NB4 (cell line): ENCODE data around the gene DLGAP3.

Experiments used
- DNase-seq: peaks from one replicate; pipeline ENCODE4 v3.0.0; 2010; ENCODE audit warnings: low read depth
- H3K4me3 ChIP-seq: one replicate; pipeline ENCODE4 v1.5.1; 2011; ENCODE audit warnings: mild to moderate bottlenecking, low read depth, low read length, moderate library complexity
- CTCF ChIP-seq: IDR thresholded peaks from one replicate; pipeline ENCODE4 v1.5.1; 2012; ENCODE audit warnings: low read depth, low read length
- MAX ChIP-seq: IDR thresholded peaks from 2 replicates; pipeline ENCODE4 v1.6.1; 2011; ENCODE audit warnings: low read depth, low read length
- MYC ChIP-seq: IDR thresholded peaks from 2 replicates; pipeline ENCODE4 v1.6.1; 2011; ENCODE audit warnings: low read depth, low read length
- POLR2A ChIP-seq: IDR thresholded peaks from 2 replicates; pipeline ENCODE4 v1.6.1; 2011; ENCODE audit warnings: mild to moderate bottlenecking; ENCODE audit not compliant: insufficient read length; ENCODE audit errors: extremely low read depth

The DLGAP3 gene

GRCh38 chr1:34887593-34887992, 41.9 kb downstream of the DLGAP3 start:
- no peak for DNase-seq
- TF ChIP-seq MYC (no peak), MAX (no peak), POLR2A (no peak), CTCF (no peak)
- no peak overlapping the region for H3K4me3 ChIP-seq

GRCh38 chr1:34885405-34886247, 43.8 kb downstream of the DLGAP3 start:
- TF ChIP-seq CTCF, result no peak
- TF ChIP-seq POLR2A, result no peak
- TF ChIP-seq MYC, result no peak
- no peak for TF ChIP-seq MAX
- DNase-seq, result no peak
- no peak overlapping the region for H3K4me3 ChIP-seq

GRCh38 chr1:34884961-34885360, 44.5 kb downstream of the DLGAP3 start:
- DNase-seq, result no peak
- no peak overlapping the region for H3K4me3 ChIP-seq
- TF ChIP-seq MAX (no peak), POLR2A (no peak), CTCF (no peak), MYC (no peak)

GRCh38 chr1:34884536-34884935, 44.9 kb downstream of the DLGAP3 start:
- no peak overlapping the region for H3K4me3 ChIP-seq
- DNase-seq, result no peak
- TF ChIP-seq CTCF (no peak), MYC (no peak), POLR2A (no peak), MAX (no peak)

GRCh38 chr1:34879230-34879629, 50.2 kb downstream of the DLGAP3 start:
- DNase-seq, result no peak
- H3K4me3 ChIP-seq, result no peak overlapping the region
- TF ChIP-seq MAX, result no peak
- TF ChIP-seq POLR2A, result no peak
- no peak for TF ChIP-seq MYC
- TF ChIP-seq CTCF, result no peak
